ENCODE results near the gene ESCO1. TPM values are rescaled to one million over a fixed set of nuclear protein-coding genes. Genes with fewer than 3 reads are reported as not detected.
"Not testable (repeated sequence)": the region's sequence is repeated elsewhere in the genome, so short reads cannot be mapped to it uniquely, and the experiment has no call there.

Gene ESCO1
- total RNA-seq, result 10 to 100 TPM; 18.6 to 22.0 TPM

GRCh38 chr18:21600526-21601410 lies at the start of gene ESCO1:
Gene ESCO1 (minus strand): TSS chr18:21600704. CDS start chr18:21574843, 25,861 bp downstream.
- intact Hi-C loops (cut with micrococcal nuclease), result loop anchor here (1.0 to 5.0 kb wide), 6 partner anchors 12 to 489 kb away; partner anchors contain the start of genes ABHD3, MIB1, ROCK1 and SNRPD1
- ChIA-PET POLR2A (interaction anchor here (0.9 to 2.6 kb wide), 10 partner anchors 11 to 489 kb away, joined by 3 to 49 read pairs (median 4); partner anchors contain the start of genes ABHD3, MIB1, ROCK1 and SNRPD1), CTCF (interaction anchor here (0.6 to 4.5 kb wide), 38 partner anchors 11 to 1852 kb away, joined by 3 to 139 read pairs (median 4); partner anchors contain the start of genes ABHD3, MIB1, RIOK3 and ROCK1)
- Mint-ChIP-seq H3K27ac (peak within 1 kb of the TSS; percentile 97), H3K9me3 (no peaks in the 10 kb centered on the region), H3K4me1 (ENCODE audit: low read depth) (peaks cover 23% of the 10 kb centered on the region), H3K4me3 (peak within 1 kb of the TSS; percentile 93), H3K27me3 (no peaks in the 10 kb centered on the region), H3K36me3 (peaks cover 2% of the 10 kb centered on the region)
- DNase-seq, result peak; percentile 97

- H3K36me3 Mint-ChIP-seq; intact Hi-C loops (cut with micrococcal nuclease); H3K27me3 Mint-ChIP-seq; H3K27ac Mint-ChIP-seq; DNase-seq; H3K4me3 Mint-ChIP-seq; H3K4me1 Mint-ChIP-seq (ENCODE audit: low read depth); H3K9me3 Mint-ChIP-seq: not testable (repeated sequence)
- CTCF ChIA-PET, result interaction anchor here (0.6 to 2.0 kb wide), 2 partner anchors 28 to 151 kb away, joined by 3 to 6 read pairs; partner anchors contain the start of gene SNRPD1
- POLR2A ChIA-PET, result interaction anchor here (1.6 kb wide), 1 partner anchor 64 kb away, joined by 3 read pairs; the partner anchor contains the start of gene ABHD3
These were observed 39.9 kb upstream of the ESCO1 start for GRCh38 chr18:21640375-21640774.

- H3K4me1 Mint-ChIP-seq (ENCODE audit: low read depth), result peaks cover 8% of the 10 kb centered on the region
- no peaks in the 10 kb centered on the region for H3K36me3 Mint-ChIP-seq
- H3K27me3 Mint-ChIP-seq, result no peaks in the 10 kb centered on the region
- intact Hi-C loops (cut with micrococcal nuclease), result no loop called here
- H3K9me3 Mint-ChIP-seq, result no peaks in the 10 kb centered on the region
- no peak overlapping the region for H3K4me3 Mint-ChIP-seq
- no peak overlapping the region for H3K27ac Mint-ChIP-seq
- DNase-seq, result no peak
- CTCF ChIA-PET, result no interaction called here
- POLR2A ChIA-PET, result no interaction called here
These were observed 38.3 kb upstream of the ESCO1 start for GRCh38 chr18:21638822-21639221.

GRCh38 chr18:21636769-21637168 lies 36.3 kb upstream of the ESCO1 start:
- H3K4me3 Mint-ChIP-seq, result no peak overlapping the region

GRCh38 chr18:21634588-21635199 lies 34.2 kb upstream of the ESCO1 start:
- no peak overlapping the region for H3K27ac Mint-ChIP-seq
- no peaks in the 10 kb centered on the region for H3K27me3 Mint-ChIP-seq
- intact Hi-C loops (cut with micrococcal nuclease), result no loop called here
- ChIA-PET POLR2A (no interaction called here), CTCF (no interaction called here)
- H3K9me3 Mint-ChIP-seq, result no peaks in the 10 kb centered on the region
- peaks cover 8% of the 10 kb centered on the region for H3K4me1 Mint-ChIP-seq (ENCODE audit: low read depth)
- no peak overlapping the region for H3K4me3 Mint-ChIP-seq
- H3K36me3 Mint-ChIP-seq, result peaks cover 13% of the 10 kb centered on the region
- no peak for DNase-seq

More at GRCh38 chr18:21636769-21637168, 36.3 kb upstream of the ESCO1 start:
- peaks cover 2% of the 10 kb centered on the region for H3K36me3 Mint-ChIP-seq
- H3K9me3 Mint-ChIP-seq, result no peaks in the 10 kb centered on the region
- ChIA-PET POLR2A (no interaction called here), CTCF (no interaction called here)
- DNase-seq, result no peak
- H3K27ac Mint-ChIP-seq, result no peak overlapping the region
- no peaks in the 10 kb centered on the region for H3K27me3 Mint-ChIP-seq
- peaks cover 8% of the 10 kb centered on the region for H3K4me1 Mint-ChIP-seq (ENCODE audit: low read depth)
- intact Hi-C loops (cut with micrococcal nuclease), result no loop called here

- H3K4me1 Mint-ChIP-seq (ENCODE audit: low read depth), result peaks cover 16% of the 10 kb centered on the region
- intact Hi-C loops (cut with micrococcal nuclease), result no loop called here
- no peaks in the 10 kb centered on the region for H3K27me3 Mint-ChIP-seq
- H3K27ac Mint-ChIP-seq, result no peak overlapping the region
- ChIA-PET CTCF (interaction anchor here (0.7 to 1.0 kb wide), 2 partner anchors 29 to 32 kb away, joined by 4 to 6 read pairs; partner anchors contain the start of gene ESCO1), POLR2A (interaction anchor here (0.7 kb wide), 1 partner anchor 190 kb away, joined by 3 read pairs; no protein-coding TSS in a partner anchor)
- no peaks in the 10 kb centered on the region for H3K9me3 Mint-ChIP-seq
- no peak for DNase-seq
- H3K36me3 Mint-ChIP-seq, result peaks cover 23% of the 10 kb centered on the region
- H3K4me3 Mint-ChIP-seq, result no peak overlapping the region
These were observed 31.9 kb upstream of the ESCO1 start for GRCh38 chr18:21632393-21632792.

GRCh38 chr18:21629089-21629832 lies 28.8 kb upstream of the ESCO1 start:
- peak overlapping the region; percentile 48 for H3K27ac Mint-ChIP-seq
- ChIA-PET POLR2A (interaction anchor here (1.2 kb wide), 1 partner anchor 11 kb away, joined by 3 read pairs; no protein-coding TSS in a partner anchor), CTCF (interaction anchor here (0.9 to 1.2 kb wide), 4 partner anchors 11 to 205 kb away, joined by 3 read pairs; partner anchors contain the start of genes ESCO1 and SNRPD1)
- H3K4me1 Mint-ChIP-seq (ENCODE audit: low read depth), result peaks cover 17% of the 10 kb centered on the region
- intact Hi-C loops (cut with micrococcal nuclease), result no loop called here
- no peaks in the 10 kb centered on the region for H3K9me3 Mint-ChIP-seq
- no peak overlapping the region for H3K4me3 Mint-ChIP-seq
- no peak for DNase-seq
- H3K27me3 Mint-ChIP-seq, result no peaks in the 10 kb centered on the region
- peaks cover 33% of the 10 kb centered on the region for H3K36me3 Mint-ChIP-seq

GRCh38 chr18:21621640-21622039 lies 21.1 kb upstream of the ESCO1 start:
- H3K27me3 Mint-ChIP-seq; DNase-seq; H3K4me3 Mint-ChIP-seq; H3K9me3 Mint-ChIP-seq; intact Hi-C loops (cut with micrococcal nuclease); H3K27ac Mint-ChIP-seq; CTCF ChIA-PET: not testable (repeated sequence)
- Mint-ChIP-seq H3K4me1 (ENCODE audit: low read depth) (peaks cover 17% of the 10 kb centered on the region), H3K36me3 (peaks cover 37% of the 10 kb centered on the region)
- POLR2A ChIA-PET, result interaction anchor here (0.6 to 1.0 kb wide), 2 partner anchors 22 to 235 kb away, joined by 3 read pairs; partner anchors contain the start of gene ESCO1

- Mint-ChIP-seq H3K4me3 (peak within 1 kb of the TSS; percentile 86), H3K27me3 (no peaks in the 10 kb centered on the region), H3K36me3 (peaks cover 30% of the 10 kb centered on the region), H3K27ac (peak within 1 kb of the TSS; percentile 94), H3K4me1 (ENCODE audit: low read depth) (peaks cover 31% of the 10 kb centered on the region), H3K9me3 (no peaks in the 10 kb centered on the region)
- intact Hi-C loops (cut with micrococcal nuclease), result loop anchor here (1.0 to 5.0 kb wide), 4 partner anchors 12 to 1840 kb away; partner anchors contain the start of genes ABHD3, ESCO1, MIB1 and RIOK3
- CTCF ChIA-PET, result interaction anchor here (0.7 to 6.4 kb wide), 13 partner anchors 11 to 212 kb away, joined by 3 to 139 read pairs (median 3); partner anchors contain the start of genes ABHD3 and ESCO1
- DNase-seq, result peak; percentile 94
- POLR2A ChIA-PET, result interaction anchor here (0.7 to 4.4 kb wide), 5 partner anchors 12 to 135 kb away, joined by 3 to 49 read pairs (median 6); partner anchors contain the start of genes ABHD3, ESCO1 and MIB1
These were observed 11.9 kb upstream of the ESCO1 start, which contains the start of gene SNRPD1 for GRCh38 chr18:21612125-21613039. Gene SNRPD1 (plus strand): TSS chr18:21612314. CDS start chr18:21612430, 116 bp downstream.

GRCh38 chr18:21611401-21612124 lies 11.1 kb upstream of the ESCO1 start:
- not testable (repeated sequence) for H3K27me3 Mint-ChIP-seq, DNase-seq, H3K9me3 Mint-ChIP-seq
- POLR2A ChIA-PET, result interaction anchor here (1.7 to 4.4 kb wide), 3 partner anchors 11 to 93 kb away, joined by 3 to 49 read pairs (median 7); partner anchors contain the start of genes ABHD3 and ESCO1
- CTCF ChIA-PET, result interaction anchor here (0.9 to 6.4 kb wide), 8 partner anchors 10 to 131 kb away, joined by 3 to 139 read pairs (median 5); partner anchors contain the start of gene ESCO1
- Mint-ChIP-seq H3K4me1 (ENCODE audit: low read depth) (peaks cover 25% of the 10 kb centered on the region), H3K4me3 (peak overlapping the region; percentile 86), H3K27ac (peak overlapping the region; percentile 94), H3K36me3 (peaks cover 24% of the 10 kb centered on the region)
- intact Hi-C loops (cut with micrococcal nuclease), result loop anchor here (1.0 to 5.0 kb wide), 4 partner anchors 11 to 1841 kb away; partner anchors contain the start of genes ABHD3, ESCO1, MIB1 and RIOK3

Data from activated CD4-positive, alpha-beta memory T cell treated with anti-CD3 and anti-CD28 coated beads for 36 hours (primary cell).